OCI-LY7 (cell line): ENCODE measurements around the gene RNF220.

Experiments used
- CTCF ChIP-seq: fragments of 200-600 bp; sonication (generic); conservative IDR thresholded peaks from 2 replicates; pipeline ENCODE4 v1.5.1; 2014; ENCODE audit warnings: mild to moderate bottlenecking, antibody characterized with exemption, low read length, moderate library complexity, mixed read lengths
- EZH2phosphoT487 ChIP-seq: fragments of 200-600 bp; sonication (generic); IDR thresholded peaks from 2 replicates; pipeline ENCODE4 v1.6.1; 2018; ENCODE audit warnings: low read depth, borderline replicate concordance, mild to moderate bottlenecking, mixed run types, antibody characterized with exemption, low read length, moderate library complexity, mixed read lengths

- no peak for TF ChIP-seq CTCF
- no peak for TF ChIP-seq EZH2phosphoT487
Measured at GRCh38 chr1:44464361-44464760, 59.3 kb downstream of the RNF220 start.
